HG02798 (cell line): ENCODE results near the gene SCYL3.

Source experiments
- ATAC-seq: cut with Tn5 transposase; IDR thresholded peaks from one replicate; pipeline ENCODE4 v1.9.1; 2021; ENCODE audit warnings: mild to moderate bottlenecking; ENCODE audit not compliant: unreplicated experiment, poor library complexity

SCYL3 gene

GRCh38 chr1:169900571-169900970 lies 6.9 kb upstream of the SCYL3 start:
- no peak for ATAC-seq

- ATAC-seq: no peak
Measured at GRCh38 chr1:169899519-169900217, 6.0 kb upstream of the SCYL3 start.

- ATAC-seq: no peak
Measured at GRCh38 chr1:169896013-169896412, 2.3 kb upstream of the SCYL3 start.

GRCh38 chr1:169894424-169895145 lies 889 bp upstream of the SCYL3 start:
- ATAC-seq: no peak

GRCh38 chr1:169892927-169893644 lies 610 bp downstream of the SCYL3 start:
- no peak for ATAC-seq

- ATAC-seq: no peak
Measured at GRCh38 chr1:169892176-169892926, 1.3 kb downstream of the SCYL3 start.

GRCh38 chr1:169891539-169891885 lies 2.2 kb downstream of the SCYL3 start:
- no peak for ATAC-seq

- no peak for ATAC-seq
Measured at GRCh38 chr1:169890761-169891538, 2.7 kb downstream of the SCYL3 start.

- ATAC-seq: no peak
Measured at GRCh38 chr1:169889871-169890270, 3.8 kb downstream of the SCYL3 start.

GRCh38 chr1:169886931-169887330 lies 6.8 kb downstream of the SCYL3 start:
- no peak for ATAC-seq

GRCh38 chr1:169886422-169886821 lies 7.3 kb downstream of the SCYL3 start:
- no peak for ATAC-seq

- ATAC-seq: no peak
Measured at GRCh38 chr1:169885207-169885606, 8.5 kb downstream of the SCYL3 start.

GRCh38 chr1:169884634-169885033 lies 9.1 kb downstream of the SCYL3 start:
- no peak for ATAC-seq

GRCh38 chr1:169882039-169882511 lies 11.6 kb downstream of the SCYL3 start:
- no peak for ATAC-seq

GRCh38 chr1:169879034-169879840 lies 14.5 kb downstream of the SCYL3 start:
- ATAC-seq: no peak

- no peak for ATAC-seq
Measured at GRCh38 chr1:169878498-169878897, 15.2 kb downstream of the SCYL3 start.

- no peak for ATAC-seq
Measured at GRCh38 chr1:169877800-169878491, 15.8 kb downstream of the SCYL3 start.

- no peak for ATAC-seq
Measured at GRCh38 chr1:169874229-169874628, 19.5 kb downstream of the SCYL3 start.
